Activated naive CD8-positive, alpha-beta T cell treated with anti-CD3 and anti-CD28 coated beads, Interleukin-2, amount 50 U/mL, for 16 hours (primary cell): ENCODE data around the gene KLHDC10.
"Not testable (repeated sequence)": the region's sequence is repeated elsewhere in the genome, so short reads cannot be mapped to it uniquely, and the experiment has no call there.

Experiments used
- DNase-seq: peaks from one replicate; pipeline ENCODE4 v3.0.0-alpha.2; 2020; ENCODE audit warnings: low read depth, low spot score

KLHDC10 gene

GRCh38 chr7:130114374-130114773 lies 44.0 kb downstream of the KLHDC10 start:
- DNase-seq = no peak

GRCh38 chr7:130114776-130115175 lies 44.4 kb downstream of the KLHDC10 start:
- no peak for DNase-seq

GRCh38 chr7:130118294-130118693 lies 48.0 kb downstream of the KLHDC10 start:
- DNase-seq = no peak

- no peak for DNase-seq
These were observed 48.5 kb downstream of the KLHDC10 start for GRCh38 chr7:130118801-130119200.

DNA sequence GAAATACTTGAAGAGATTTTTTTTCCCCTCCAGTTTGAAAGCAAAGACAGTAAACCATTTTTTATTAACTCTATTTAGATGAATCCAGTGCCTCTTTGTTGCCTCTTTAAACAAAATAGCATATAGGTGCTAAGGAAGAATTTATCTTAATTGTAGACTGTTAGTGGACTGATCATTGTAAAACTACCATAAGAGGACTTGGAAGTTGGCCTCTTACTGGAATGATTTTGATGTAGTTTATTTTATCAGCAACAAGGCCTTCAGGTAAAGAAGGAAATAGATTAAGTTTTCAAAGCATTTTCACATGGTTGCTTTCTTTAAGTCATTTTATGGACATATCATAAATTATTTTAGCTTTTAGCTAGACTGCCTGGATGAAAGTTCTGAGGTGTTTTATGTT lies 53.2 kb downstream of the KLHDC10 start:
- DNase-seq = no peak

- no peak for DNase-seq
These were observed 54.4 kb downstream of the KLHDC10 start for GRCh38 chr7:130124711-130125110.

DNA sequence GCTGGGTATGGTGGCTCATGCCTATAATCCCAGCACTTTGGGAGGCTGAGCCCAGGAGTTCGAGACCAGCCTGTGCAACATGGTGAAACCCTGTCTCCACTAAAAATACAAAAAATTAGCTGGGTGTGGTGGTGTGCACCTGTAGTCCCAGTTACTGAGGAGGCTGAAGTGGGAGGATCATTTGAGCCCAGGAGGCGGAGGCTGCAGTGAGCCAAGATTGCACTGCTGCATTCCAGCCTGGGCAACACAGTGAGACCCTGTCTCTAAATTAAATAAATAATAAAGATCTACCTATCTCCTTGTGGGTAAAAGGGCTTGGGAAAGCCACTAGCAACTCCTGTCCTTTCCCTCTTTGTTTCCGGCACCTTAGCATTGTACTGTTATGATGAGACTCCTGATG lies 56.5 kb downstream of the KLHDC10 start:
- DNase-seq = not testable (repeated sequence)

DNA sequence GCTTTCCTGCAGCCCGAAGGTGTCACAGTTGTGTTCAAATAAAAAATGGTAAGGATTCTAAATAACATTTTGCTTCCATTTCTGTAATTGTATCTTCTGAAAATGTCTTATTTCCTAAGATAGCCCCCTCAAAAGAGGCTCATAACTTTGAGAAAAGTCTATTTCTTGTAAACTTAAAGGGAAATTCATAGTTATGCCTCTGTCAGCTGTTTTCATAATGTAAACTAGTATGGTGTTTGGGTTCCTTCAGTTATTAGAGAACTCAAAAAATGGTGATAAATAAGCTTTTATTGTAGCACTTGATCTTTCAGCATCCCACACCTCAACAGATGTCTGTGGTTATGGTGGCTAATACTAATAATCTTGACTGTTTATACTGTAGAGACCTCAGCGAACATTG lies 57.1 kb downstream of the KLHDC10 start:
- no peak for DNase-seq

GRCh38 chr7:130127821-130128317 lies 57.5 kb downstream of the KLHDC10 start:
- DNase-seq = no peak

DNA sequence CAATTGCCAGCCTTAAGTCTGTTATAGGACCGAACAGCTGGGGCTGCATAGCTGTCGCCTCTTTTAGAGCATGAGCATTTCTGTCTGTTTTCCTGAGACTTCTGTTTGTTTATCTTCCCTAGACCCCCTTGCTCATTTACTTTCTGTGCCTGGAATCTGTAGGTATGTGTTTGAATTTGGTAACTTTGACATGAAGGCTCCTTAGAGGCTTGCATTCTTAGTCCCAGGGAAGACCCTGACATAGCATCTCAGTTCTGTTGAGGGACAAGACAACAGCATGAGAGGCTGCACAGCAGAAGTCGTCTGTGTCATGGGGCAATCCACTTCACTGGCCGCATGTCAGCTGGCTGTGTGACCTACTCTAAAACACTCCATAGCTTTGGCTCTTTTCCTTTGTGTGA lies 58.7 kb downstream of the KLHDC10 start:
- DNase-seq = no peak

GRCh38 chr7:130131191-130131834 lies 61.0 kb downstream of the KLHDC10 start:
- DNase-seq = no peak

DNA sequence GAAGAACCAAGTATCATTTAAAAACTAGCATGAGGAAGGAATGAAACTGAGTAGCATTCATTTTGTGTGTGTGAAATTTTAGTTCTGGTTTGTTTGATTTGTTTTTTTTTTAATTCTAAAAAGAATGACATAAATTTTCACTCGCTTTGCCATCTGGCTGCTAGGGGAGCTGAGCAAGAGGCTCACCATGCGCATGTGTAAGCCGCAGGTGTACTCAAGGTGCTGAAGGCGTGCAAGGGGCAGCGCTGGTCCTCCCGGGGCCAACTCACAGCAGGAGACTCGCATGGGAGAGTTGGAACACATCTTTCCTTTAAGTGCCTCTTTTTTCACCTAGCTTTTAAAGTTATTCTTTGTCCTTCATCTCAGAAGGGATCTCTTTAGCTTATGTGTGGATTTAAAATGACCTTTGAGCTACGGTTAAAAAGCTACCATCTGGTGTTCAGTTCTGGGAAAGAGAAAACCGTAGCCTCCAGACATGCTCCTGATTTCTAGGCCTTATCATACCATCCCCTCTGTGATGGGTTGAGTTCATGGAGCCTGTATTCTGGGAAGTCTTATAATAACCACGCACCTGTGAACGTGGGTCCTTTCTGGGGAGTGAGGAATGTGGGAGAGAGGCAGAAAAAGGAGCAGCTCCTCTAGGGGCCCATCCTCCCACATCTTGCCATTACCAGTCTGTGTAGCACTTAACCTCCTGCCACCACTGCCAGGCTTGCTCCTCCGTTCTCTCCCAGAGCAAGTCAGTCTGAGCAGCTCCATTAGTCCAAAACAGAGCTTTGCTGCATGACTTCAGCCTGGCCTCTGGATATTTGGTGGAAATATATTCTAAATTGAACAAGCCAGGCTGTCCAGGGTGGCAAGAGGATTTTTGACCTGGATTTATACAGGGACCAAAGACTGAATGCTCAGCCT lies 61.9 kb downstream of the KLHDC10 start:
- DNase-seq = no peak

- no peak for DNase-seq
These were observed 62.9 kb downstream of the KLHDC10 start for GRCh38 chr7:130133029-130133782.

DNA sequence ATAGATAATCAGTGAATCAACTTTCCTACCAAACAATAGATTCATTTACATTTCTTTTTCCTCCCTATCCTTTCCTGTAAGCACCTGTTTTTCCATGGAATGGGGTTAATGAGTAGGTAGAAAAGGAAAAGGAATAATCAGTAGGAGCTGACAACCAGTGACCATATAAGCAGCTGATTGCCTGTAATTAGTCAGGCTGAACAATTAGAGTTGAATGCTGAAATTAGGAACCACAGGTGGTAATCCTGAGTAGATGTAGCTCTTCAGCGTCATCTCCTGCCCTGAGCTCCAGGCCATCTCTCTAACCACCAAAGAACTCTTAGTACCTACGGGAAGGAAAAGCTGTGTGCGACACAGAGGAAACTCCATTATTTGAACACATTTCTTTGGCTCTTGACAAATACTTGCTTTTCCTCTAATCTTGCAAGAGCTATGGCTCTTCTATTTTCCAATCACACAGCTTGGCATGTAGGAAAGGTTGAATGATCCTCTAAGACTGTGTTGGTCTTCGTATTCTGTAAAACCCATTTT lies 63.8 kb downstream of the KLHDC10 start:
- no peak for DNase-seq

DNA sequence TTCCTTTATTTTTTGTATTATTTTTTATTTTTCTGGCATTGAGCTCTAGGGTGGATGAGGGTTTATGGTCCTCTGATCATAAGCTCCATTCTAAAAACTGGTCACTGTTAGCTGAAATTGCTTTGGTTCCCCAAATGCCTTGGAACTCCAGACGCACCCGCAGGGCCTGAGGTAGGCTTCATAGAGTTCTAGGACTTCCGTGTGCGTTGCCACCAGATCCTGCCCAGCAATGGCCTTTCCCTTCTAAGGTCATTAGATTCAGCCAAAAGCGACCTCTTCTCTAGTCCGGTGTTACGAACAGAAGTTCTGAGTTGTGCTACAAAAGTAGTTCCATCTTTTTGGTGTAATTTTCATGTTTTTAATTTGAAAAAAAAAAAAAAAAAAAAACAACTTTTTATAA lies 64.4 kb downstream of the KLHDC10 start:
- no peak for DNase-seq

GRCh38 chr7:130135208-130136205 lies 65.2 kb downstream of the KLHDC10 start:
- DNase-seq = no peak

DNA sequence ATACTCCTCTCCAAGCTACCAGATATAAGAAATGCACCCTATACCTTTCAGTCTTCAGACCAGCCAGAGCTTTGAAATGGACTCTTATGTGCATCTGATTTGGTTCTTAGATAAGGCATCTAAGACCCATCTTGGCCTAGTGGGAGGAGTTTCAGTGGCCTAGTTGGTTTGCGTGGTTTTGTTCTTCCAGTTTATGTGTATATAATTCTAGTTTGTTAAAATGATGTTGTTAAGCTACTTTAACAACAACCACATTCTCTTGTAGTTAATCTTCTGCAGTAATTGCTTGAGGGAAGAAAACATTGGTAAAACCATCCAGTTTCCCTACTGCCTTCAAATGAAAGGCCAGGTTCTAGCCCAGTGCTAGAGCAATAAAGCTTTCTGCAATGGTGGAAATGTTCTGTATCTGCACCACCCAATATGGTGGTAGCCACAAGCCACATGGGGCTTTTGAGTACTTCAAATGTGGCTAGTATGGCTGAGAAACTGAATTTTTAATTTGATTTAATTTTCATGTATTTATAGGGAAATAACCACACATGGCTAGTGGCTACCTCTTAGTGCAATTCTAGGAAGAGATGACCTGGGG lies 66.3 kb downstream of the KLHDC10 start:
- DNase-seq = no peak

GRCh38 chr7:130137207-130137606 lies 66.9 kb downstream of the KLHDC10 start:
- DNase-seq = no peak

- no peak for DNase-seq
These were observed 69.0 kb downstream of the KLHDC10 start for GRCh38 chr7:130139193-130139960.
